IPS-15b (cell line): ENCODE data around the gene SNAP29.
"Not testable (repeated sequence)": the region's sequence is repeated elsewhere in the genome, so short reads cannot be mapped to it uniquely, and the experiment has no call there.

Experiments
- H3K27me3 ChIP-seq: one replicate; pipeline ENCODE4 v1.6.1; 2013; ENCODE audit warnings: low read length; ENCODE audit not compliant: control insufficient read depth, insufficient read depth
- H3K36me3 ChIP-seq: one replicate; pipeline ENCODE4 v1.6.1; 2013; ENCODE audit warnings: low read length; ENCODE audit not compliant: control insufficient read depth, insufficient read depth
- H3K4me1 ChIP-seq: one replicate; pipeline ENCODE4 v1.6.1; 2013; ENCODE audit warnings: mild to moderate bottlenecking, low read length; ENCODE audit not compliant: control insufficient read depth, insufficient read depth
- H3K4me3 ChIP-seq: one replicate; pipeline ENCODE4 v1.5.1; 2013; ENCODE audit warnings: low read depth, low read length
- H3K9ac ChIP-seq: one replicate; pipeline ENCODE4 v1.6.1; 2013; ENCODE audit warnings: low read depth, mild to moderate bottlenecking, low read length
- H3K9me3 ChIP-seq: one replicate; pipeline ENCODE4 v1.6.1; 2013; ENCODE audit warnings: mild to moderate bottlenecking, low read length; ENCODE audit not compliant: control insufficient read depth, insufficient read depth

The SNAP29 gene

GRCh38 chr22:20908717-20909116, 49.9 kb downstream of the SNAP29 start:
- not testable (repeated sequence) for H3K36me3 ChIP-seq, H3K9me3 ChIP-seq, H3K4me1 ChIP-seq, H3K27me3 ChIP-seq, H3K9ac ChIP-seq, H3K4me3 ChIP-seq

DNA sequence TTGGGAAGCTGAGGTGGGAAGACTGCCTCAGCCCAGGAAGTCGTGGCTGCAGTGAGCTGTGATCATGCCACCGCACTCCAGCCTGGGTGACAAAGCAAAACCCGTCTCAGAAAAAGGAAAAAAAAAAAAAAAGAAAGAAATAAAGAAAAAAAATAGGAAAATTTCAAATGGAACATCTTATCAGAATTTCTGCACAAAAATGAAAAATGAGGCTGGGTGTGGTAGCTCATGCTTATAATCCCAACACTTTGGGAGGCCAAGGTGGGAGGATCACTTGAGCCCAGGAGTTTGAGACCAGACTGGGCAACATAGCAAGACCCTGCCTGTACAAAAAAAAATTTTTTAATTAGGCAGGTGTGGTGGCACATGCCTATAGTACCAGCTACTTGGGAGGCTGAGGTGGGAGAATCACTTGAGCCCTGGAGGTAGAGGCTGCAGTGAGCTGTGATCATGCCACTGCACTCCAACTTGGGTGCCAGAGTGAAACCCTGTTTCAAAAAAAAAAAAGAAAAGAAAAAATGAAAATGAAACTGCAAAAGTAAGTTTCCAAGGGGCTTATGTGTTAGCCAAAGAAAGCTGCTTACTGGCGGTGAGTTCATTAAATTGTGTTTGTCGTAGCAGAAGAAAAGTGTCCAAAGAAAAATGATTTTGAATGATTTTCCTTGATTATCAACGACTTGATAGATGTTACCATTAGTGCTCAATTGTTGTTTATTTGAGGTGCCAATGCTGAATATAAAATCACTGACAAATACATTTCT, 50.9 kb downstream of the SNAP29 start:
- Histone ChIP-seq H3K36me3 (no peaks in the 10 kb centered on the region), H3K4me3 (no peak overlapping the region), H3K9ac (no peak overlapping the region), H3K4me1 (no peaks in the 10 kb centered on the region), H3K27me3 (no peaks in the 10 kb centered on the region), H3K9me3 (no peaks in the 10 kb centered on the region)

DNA sequence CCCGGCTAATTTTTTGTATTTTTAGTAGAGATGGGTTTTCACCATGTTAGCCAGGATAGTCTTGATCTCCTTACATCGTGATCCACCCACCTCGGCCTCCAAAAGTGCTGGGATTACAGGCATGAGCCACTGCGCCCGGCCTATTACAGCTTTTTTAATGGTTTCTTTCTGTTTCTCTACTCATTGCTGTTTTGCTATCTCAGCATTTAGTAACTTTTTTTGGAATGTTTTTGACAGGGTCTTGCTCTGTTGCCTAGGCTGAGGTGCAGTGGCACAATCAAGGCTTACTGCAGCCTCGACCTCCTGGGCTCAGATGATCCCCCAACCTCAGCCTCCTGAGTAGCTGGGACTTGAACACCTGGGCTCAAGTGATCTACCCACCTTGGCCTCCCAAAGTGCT, 53.7 kb downstream of the SNAP29 start:
- peaks cover 2% of the 10 kb centered on the region for H3K36me3 ChIP-seq
- no peaks in the 10 kb centered on the region for H3K27me3 ChIP-seq
- no peaks in the 10 kb centered on the region for H3K9me3 ChIP-seq
- H3K4me1 ChIP-seq, result no peaks in the 10 kb centered on the region
- H3K9ac ChIP-seq, result no peak overlapping the region
- H3K4me3 ChIP-seq, result no peak overlapping the region

DNA sequence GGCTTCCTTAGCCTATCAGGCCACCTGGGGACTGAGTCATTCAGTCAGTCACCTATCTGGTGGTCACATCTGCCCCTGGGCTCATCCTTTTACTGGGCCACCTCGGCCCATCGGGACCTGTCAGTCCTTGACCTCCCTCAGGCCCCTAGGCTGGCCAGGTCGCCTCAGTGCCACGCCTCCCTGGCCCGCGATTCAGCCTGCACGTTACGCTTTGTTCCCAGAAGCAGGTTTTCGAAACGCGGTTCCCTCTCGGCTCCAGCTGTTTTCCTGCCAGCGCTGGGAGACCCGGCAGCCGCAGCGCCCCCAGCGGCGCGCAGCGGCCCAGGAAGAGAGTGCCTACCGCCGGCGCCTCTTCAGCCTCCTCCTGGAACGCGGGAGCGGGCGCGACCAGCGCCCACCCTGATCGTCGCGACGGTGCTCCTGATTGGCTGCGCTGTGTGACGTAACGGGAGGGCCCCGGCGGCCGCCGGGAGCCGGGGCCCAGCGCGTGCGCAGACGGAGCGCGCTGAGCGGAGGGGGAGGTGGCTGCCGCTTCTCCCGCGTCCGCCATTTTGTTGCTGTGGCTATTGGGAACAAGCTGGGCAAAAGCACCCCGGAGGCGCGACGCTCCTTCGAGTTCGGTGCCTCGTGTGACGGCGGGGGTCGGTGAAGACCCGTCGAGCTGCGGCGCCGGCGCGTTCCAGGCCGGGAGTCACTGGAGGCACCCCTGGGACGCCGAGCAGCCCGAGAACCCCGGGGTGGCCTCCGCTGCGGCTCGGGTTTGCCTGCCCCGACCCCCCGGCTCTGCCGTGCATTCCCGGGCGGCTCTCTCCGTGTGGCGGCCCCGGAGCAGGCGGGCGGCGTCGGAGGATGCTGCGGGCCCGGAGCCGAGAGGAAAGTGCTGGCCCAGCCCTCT, 58.4 kb downstream of the SNAP29 start, which contains the start of gene CRKL:
CRKL (plus strand) TSS at position 492 of the 895 bp plus-strand sequence. CDS start 528 bp downstream, outside the sequence.
- H3K36me3 ChIP-seq, result peaks cover 5% of the 10 kb centered on the region
- H3K4me3 ChIP-seq, result peak within 1 kb of the TSS; percentile 96
- H3K9ac ChIP-seq, result peak within 1 kb of the TSS; percentile 96
- H3K27me3 ChIP-seq, result no peaks in the 10 kb centered on the region
- H3K9me3 ChIP-seq, result no peaks in the 10 kb centered on the region
- H3K4me1 ChIP-seq, result peaks cover 6% of the 10 kb centered on the region

GRCh38 chr22:20918663-20919218, 59.9 kb downstream of the SNAP29 start:
- H3K4me3 ChIP-seq, result peak overlapping the region; percentile 96
- no peaks in the 10 kb centered on the region for H3K9me3 ChIP-seq
- H3K36me3 ChIP-seq, result peaks cover 5% of the 10 kb centered on the region
- H3K4me1 ChIP-seq, result peaks cover 6% of the 10 kb centered on the region
- peak overlapping the region; percentile 66 for H3K9ac ChIP-seq
- H3K27me3 ChIP-seq, result no peaks in the 10 kb centered on the region

DNA sequence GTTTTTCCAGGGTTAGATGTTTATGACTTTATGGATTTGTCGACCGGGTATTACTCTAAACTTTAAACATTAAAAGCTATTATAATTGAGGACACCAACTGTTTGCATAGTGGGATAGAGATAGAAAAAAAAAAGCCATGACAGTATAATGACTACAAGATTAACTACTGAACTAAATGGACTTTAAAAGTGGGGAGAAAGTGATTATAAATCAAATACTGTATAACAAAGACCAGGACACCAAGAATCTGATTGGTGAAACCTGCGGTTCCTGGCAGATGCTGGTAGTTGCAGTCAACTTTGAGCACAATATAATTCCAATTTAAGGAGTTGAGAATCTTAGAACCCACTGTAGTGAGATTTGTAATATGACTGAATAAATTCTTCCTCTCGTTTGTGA, 60.9 kb downstream of the SNAP29 start:
- Histone ChIP-seq H3K27me3 (no peaks in the 10 kb centered on the region), H3K9ac (no peak overlapping the region), H3K9me3 (no peaks in the 10 kb centered on the region), H3K36me3 (peaks cover 5% of the 10 kb centered on the region), H3K4me3 (peak overlapping the region; percentile 96), H3K4me1 (peaks cover 6% of the 10 kb centered on the region)

DNA sequence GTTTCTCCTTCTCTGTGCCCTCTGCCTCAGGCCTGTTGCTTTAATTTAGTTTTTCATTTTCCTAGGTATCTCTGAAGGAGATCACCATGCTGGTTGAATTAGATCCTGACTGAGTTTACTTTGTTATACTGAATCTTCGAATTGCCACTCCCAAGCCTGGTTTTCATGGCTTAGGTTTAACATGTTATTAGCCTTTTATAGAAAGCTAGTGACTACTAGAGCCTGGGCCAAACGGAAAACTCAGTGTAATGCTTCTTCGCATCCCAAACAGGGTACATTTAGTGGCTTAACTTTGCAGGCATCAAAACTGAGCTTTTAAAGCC, 62.0 kb downstream of the SNAP29 start:
- Histone ChIP-seq H3K36me3 (peaks cover 5% of the 10 kb centered on the region), H3K27me3 (no peaks in the 10 kb centered on the region), H3K4me3 (peak overlapping the region; percentile 96), H3K9ac (no peak overlapping the region), H3K9me3 (no peaks in the 10 kb centered on the region), H3K4me1 (peaks cover 12% of the 10 kb centered on the region)

GRCh38 chr22:20922141-20922751, 63.4 kb downstream of the SNAP29 start:
- Histone ChIP-seq H3K9ac (no peak overlapping the region), H3K4me3 (no peak overlapping the region), H3K4me1 (peaks cover 20% of the 10 kb centered on the region), H3K9me3 (no peaks in the 10 kb centered on the region), H3K36me3 (peaks cover 5% of the 10 kb centered on the region), H3K27me3 (no peaks in the 10 kb centered on the region)

DNA sequence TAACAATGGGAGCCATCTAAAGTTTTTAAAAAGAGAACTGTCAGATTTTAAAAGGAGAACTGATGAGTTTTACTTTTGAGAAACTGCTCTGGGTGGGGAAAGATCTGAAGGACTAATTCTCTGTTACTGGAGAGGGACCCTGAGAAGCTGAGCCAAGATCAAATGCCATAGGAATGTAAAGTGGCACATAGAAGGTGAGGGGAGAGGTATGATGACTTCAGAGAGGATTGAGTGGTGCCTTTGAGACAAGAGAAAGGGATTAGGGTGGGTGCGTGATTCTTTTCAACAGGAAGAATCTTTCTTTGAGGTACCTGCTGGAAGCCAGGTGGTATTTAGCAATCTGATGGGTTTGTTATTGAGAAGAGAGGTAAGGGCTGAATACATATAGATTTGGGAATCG, 67.4 kb downstream of the SNAP29 start:
- Histone ChIP-seq H3K27me3 (no peaks in the 10 kb centered on the region), H3K9me3 (no peaks in the 10 kb centered on the region), H3K9ac (no peak overlapping the region), H3K4me3 (no peak overlapping the region), H3K36me3 (no peaks in the 10 kb centered on the region), H3K4me1 (peaks cover 14% of the 10 kb centered on the region)

DNA sequence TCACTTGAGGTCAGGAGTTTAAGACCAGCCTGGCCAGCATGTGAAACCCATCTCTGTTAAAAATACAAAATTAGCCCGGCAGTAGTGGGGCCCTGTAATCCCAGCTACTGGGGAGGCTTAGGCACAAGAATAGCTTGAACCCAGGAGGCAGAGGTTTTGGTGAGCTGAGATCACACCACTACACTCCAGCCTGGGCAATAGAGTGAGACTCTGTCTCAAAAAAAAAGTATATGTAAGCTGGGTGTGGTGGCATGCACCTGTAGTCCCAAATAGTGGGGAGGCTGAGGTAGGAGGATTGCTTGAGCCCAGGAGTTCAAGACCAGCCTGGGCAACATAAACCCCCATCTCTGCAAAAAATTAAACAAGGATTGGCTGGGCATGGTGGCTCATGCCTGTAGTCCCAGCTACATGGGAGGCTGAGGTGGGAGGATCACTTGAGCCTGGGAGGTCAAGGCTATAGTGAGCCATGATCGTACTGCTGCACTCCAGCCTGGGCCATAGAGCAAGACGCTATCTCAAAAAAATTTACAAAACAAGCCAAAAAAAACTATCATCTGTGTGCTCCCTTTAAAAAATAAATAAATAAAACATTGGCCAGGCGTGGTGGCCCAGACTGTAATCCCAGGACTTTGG, 69.2 kb downstream of the SNAP29 start:
- Histone ChIP-seq H3K9me3 (no peaks in the 10 kb centered on the region), H3K36me3 (no peaks in the 10 kb centered on the region), H3K9ac (no peak overlapping the region), H3K4me3 (no peak overlapping the region), H3K4me1 (peaks cover 14% of the 10 kb centered on the region), H3K27me3 (no peaks in the 10 kb centered on the region)

GRCh38 chr22:20928573-20928967, 69.8 kb downstream of the SNAP29 start:
- peaks cover under 1% of the 10 kb centered on the region for H3K36me3 ChIP-seq
- no peaks in the 10 kb centered on the region for H3K9me3 ChIP-seq

More at GRCh38 chr22:20928573-20928967, 69.8 kb downstream of the SNAP29 start:
- no peak overlapping the region for H3K9ac ChIP-seq
- H3K27me3 ChIP-seq, result no peaks in the 10 kb centered on the region
- H3K4me1 ChIP-seq, result peaks cover 14% of the 10 kb centered on the region
- no peak overlapping the region for H3K4me3 ChIP-seq
